GM21723 (cell line): ENCODE results near the gene TNNI3.
A peak's percentile ranks its signal among the peaks of the same experiment; 100 is the strongest.
"Not testable (repeated sequence)": the region's sequence is repeated elsewhere in the genome, so short reads cannot be mapped to it uniquely, and the experiment has no call there.

Experiments
- ATAC-seq: cut with Tn5 transposase; IDR thresholded peaks from one replicate; pipeline ENCODE4 v1.9.1; 2021; ENCODE audit warnings: mild to moderate bottlenecking, moderate library complexity; ENCODE audit not compliant: unreplicated experiment

The TNNI3 gene

GRCh38 chr19:55157064-55157908 lies at the start of gene TNNI3:
Gene TNNI3, minus strand, starts transcription at chr19:55157732. Its CDS starts 143 bp downstream, at chr19:55157589.
- ATAC-seq = no peak

- ATAC-seq = no peak
These were observed 49.4 kb upstream of the TNNI3 start for GRCh38 chr19:55206664-55207500.

GRCh38 chr19:55202199-55202598 lies 44.7 kb upstream of the TNNI3 start:
- ATAC-seq = not testable (repeated sequence)

GRCh38 chr19:55199620-55200204 lies 42.2 kb upstream of the TNNI3 start:
- no peak for ATAC-seq

- no peak for ATAC-seq
These were observed 41.1 kb upstream of the TNNI3 start for GRCh38 chr19:55198651-55199050.

GRCh38 chr19:55197528-55197927 lies 40.0 kb upstream of the TNNI3 start:
- ATAC-seq = no peak

- ATAC-seq = no peak
These were observed 39.3 kb upstream of the TNNI3 start for GRCh38 chr19:55196803-55197202.

GRCh38 chr19:55193481-55193880 lies 35.9 kb upstream of the TNNI3 start:
- ATAC-seq = no peak

GRCh38 chr19:55189403-55189835 lies 31.9 kb upstream of the TNNI3 start:
- ATAC-seq = no peak

GRCh38 chr19:55188625-55189024 lies 31.1 kb upstream of the TNNI3 start:
- no peak for ATAC-seq

GRCh38 chr19:55186080-55186479 lies 28.5 kb upstream of the TNNI3 start:
- no peak for ATAC-seq

- no peak for ATAC-seq
These were observed 24.2 kb upstream of the TNNI3 start for GRCh38 chr19:55181740-55182139.

- ATAC-seq = peak; percentile 27
These were observed 22.3 kb upstream of the TNNI3 start, which contains the start of gene SYT5 for GRCh38 chr19:55179606-55180484. Gene SYT5, minus strand, starts transcription at chr19:55180289. Its CDS starts 1,248 bp downstream, at chr19:55179041.

- peak; percentile 71 for ATAC-seq
These were observed 21.5 kb upstream of the TNNI3 start for GRCh38 chr19:55178781-55179599.

GRCh38 chr19:55176076-55176475 lies 18.5 kb upstream of the TNNI3 start:
- ATAC-seq = no peak

- no peak for ATAC-seq
These were observed 17.8 kb upstream of the TNNI3 start for GRCh38 chr19:55175117-55175867.

GRCh38 chr19:55174425-55175116 lies 17.0 kb upstream of the TNNI3 start:
- ATAC-seq = no peak

- no peak for ATAC-seq
These were observed 16.3 kb upstream of the TNNI3 start for GRCh38 chr19:55173714-55174409.
